ENCODE results near the gene SREBF2. TPM values are rescaled to one million over a fixed set of nuclear protein-coding genes. Genes with fewer than 3 reads are reported as not detected.

SREBF2 gene
- total RNA-seq, 1 experiment from 2014 or later = 159 TPM

- Histone ChIP-seq H3K9me3 (ENCODE audit: low read length) (no peaks in the 10 kb centered on the region), H3K4me2 (ENCODE audit: low read depth, low read length, poor library complexity, severe bottlenecking) (peak overlapping the region; percentile 23), H3K27ac (ENCODE audit: low read length) (peak overlapping the region; percentile 66), H3K27me3 (ENCODE audit: low read length) (no peaks in the 10 kb centered on the region), H3K36me3 (ENCODE audit: insufficient read depth, low read length) (peaks cover 33% of the 10 kb centered on the region), H3K9ac (ENCODE audit: low read length) (peak overlapping the region; percentile 34; the same call in 1 of the 2 replicates), H3K9me2 (replicated peaks; ENCODE audit: insufficient read depth, low read length) (no peaks in the 10 kb centered on the region), H4K20me1 (ENCODE audit: insufficient read depth, low read depth, low read length) (peaks cover 56% of the 10 kb centered on the region), H3K79me2 (ENCODE audit: low read length) (peaks cover 97% of the 10 kb centered on the region), H3K4me1 (ENCODE audit: low read length) (peaks cover 74% of the 10 kb centered on the region), H3K4me3 (ENCODE audit: low read length) (no peak overlapping the region), H2AFZ (ENCODE audit: low read length) (no peak overlapping the region)
- DNase-seq = no peak
Measured at GRCh38 chr22:41842996-41843970, 10.4 kb downstream of the SREBF2 start.

DNA sequence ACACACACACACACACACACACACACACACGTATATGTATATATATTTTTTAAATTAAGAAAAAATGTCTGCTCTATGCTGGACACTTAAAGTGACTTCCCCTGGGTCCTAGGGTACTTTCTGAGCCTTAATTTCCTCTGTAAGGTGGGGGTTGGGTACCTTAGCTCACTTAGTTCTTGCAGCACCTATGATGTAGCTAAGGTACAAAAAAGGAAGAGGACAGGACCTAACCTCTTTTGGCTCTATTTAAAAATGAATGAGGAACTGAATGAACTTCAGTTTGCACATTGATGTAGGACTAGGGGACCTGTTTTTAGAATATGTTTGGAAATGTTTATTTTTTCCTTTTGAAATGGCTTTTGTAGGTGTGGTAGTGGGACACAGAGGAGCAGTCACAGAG, 11.1 kb downstream of the SREBF2 start:
- Histone ChIP-seq H3K4me3 (ENCODE audit: low read length) (no peak overlapping the region), H3K27ac (ENCODE audit: low read length) (peak overlapping the region; percentile 66), H3K36me3 (ENCODE audit: insufficient read depth, low read length) (peaks cover 39% of the 10 kb centered on the region), H4K20me1 (ENCODE audit: insufficient read depth, low read depth, low read length) (peaks cover 61% of the 10 kb centered on the region), H3K4me1 (ENCODE audit: low read length) (peaks cover 80% of the 10 kb centered on the region), H3K9me3 (ENCODE audit: low read length) (no peaks in the 10 kb centered on the region), H3K9ac (ENCODE audit: low read length) (peak overlapping the region; percentile 33; the same call in 1 of the 2 replicates), H3K79me2 (ENCODE audit: low read length) (peaks cover 97% of the 10 kb centered on the region), H3K4me2 (ENCODE audit: low read depth, low read length, poor library complexity, severe bottlenecking) (peak overlapping the region; percentile 23), H2AFZ (ENCODE audit: low read length) (no peak overlapping the region), H3K27me3 (ENCODE audit: low read length) (no peaks in the 10 kb centered on the region), H3K9me2 (replicated peaks; ENCODE audit: insufficient read depth, low read length) (no peaks in the 10 kb centered on the region)
- DNase-seq = peak; percentile 67

DNA sequence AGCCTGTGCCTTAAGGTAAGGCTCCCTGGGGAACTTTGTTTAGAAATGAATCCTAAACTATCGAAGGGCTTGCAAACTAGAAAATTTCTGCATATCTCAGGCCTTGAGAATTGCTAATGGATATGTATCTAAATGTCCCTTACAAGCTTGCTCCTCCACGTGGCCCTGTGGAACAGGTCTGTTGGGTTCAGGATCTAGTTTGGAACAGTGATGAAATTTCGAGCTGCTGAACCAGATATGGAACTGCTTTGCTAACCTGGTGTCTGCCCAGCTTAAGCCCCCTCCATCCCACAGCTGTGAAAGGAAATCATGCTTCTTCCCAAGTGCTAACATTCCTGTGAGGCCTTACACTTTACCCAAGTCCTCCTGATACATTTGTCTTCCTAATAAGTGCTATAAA, 11.6 kb downstream of the SREBF2 start:
- Histone ChIP-seq H3K36me3 (ENCODE audit: insufficient read depth, low read length) (peaks cover 43% of the 10 kb centered on the region), H3K4me3 (ENCODE audit: low read length) (no peak overlapping the region), H3K27ac (ENCODE audit: low read length) (peak overlapping the region; percentile 66), H4K20me1 (ENCODE audit: insufficient read depth, low read depth, low read length) (peaks cover 66% of the 10 kb centered on the region), H2AFZ (ENCODE audit: low read length) (no peak overlapping the region), H3K9ac (ENCODE audit: low read length) (peak overlapping the region; percentile 33; the same call in 1 of the 2 replicates), H3K4me1 (ENCODE audit: low read length) (peaks cover 83% of the 10 kb centered on the region), H3K79me2 (ENCODE audit: low read length) (peaks cover 97% of the 10 kb centered on the region), H3K9me2 (replicated peaks; ENCODE audit: insufficient read depth, low read length) (no peaks in the 10 kb centered on the region), H3K4me2 (ENCODE audit: low read depth, low read length, poor library complexity, severe bottlenecking) (peak overlapping the region; percentile 23), H3K27me3 (ENCODE audit: low read length) (no peaks in the 10 kb centered on the region), H3K9me3 (ENCODE audit: low read length) (no peaks in the 10 kb centered on the region)
- DNase-seq = no peak

GRCh38 chr22:41845380-41846267, 12.7 kb downstream of the SREBF2 start:
- no peak overlapping the region for H2AFZ ChIP-seq (ENCODE audit: low read length)
- DNase-seq = no peak
- peaks cover 66% of the 10 kb centered on the region for H4K20me1 ChIP-seq (ENCODE audit: insufficient read depth, low read depth, low read length)
- H3K9me3 ChIP-seq (ENCODE audit: low read length) = no peaks in the 10 kb centered on the region
- H3K27ac ChIP-seq (ENCODE audit: low read length) = peak overlapping the region; percentile 50
- H3K4me1 ChIP-seq (ENCODE audit: low read length) = peaks cover 79% of the 10 kb centered on the region
- H3K9me2 ChIP-seq (replicated peaks; ENCODE audit: insufficient read depth, low read length) = no peaks in the 10 kb centered on the region
- H3K4me3 ChIP-seq (ENCODE audit: low read length) = no peak overlapping the region
- no peak overlapping the region for H3K4me2 ChIP-seq (ENCODE audit: low read depth, low read length, poor library complexity, severe bottlenecking)
- H3K79me2 ChIP-seq (ENCODE audit: low read length) = peaks cover 97% of the 10 kb centered on the region
- H3K27me3 ChIP-seq (ENCODE audit: low read length) = no peaks in the 10 kb centered on the region
- peaks cover 41% of the 10 kb centered on the region for H3K36me3 ChIP-seq (ENCODE audit: insufficient read depth, low read length)
- no peak overlapping the region; the same call in 1 of the 2 replicates for H3K9ac ChIP-seq (ENCODE audit: low read length)

DNA sequence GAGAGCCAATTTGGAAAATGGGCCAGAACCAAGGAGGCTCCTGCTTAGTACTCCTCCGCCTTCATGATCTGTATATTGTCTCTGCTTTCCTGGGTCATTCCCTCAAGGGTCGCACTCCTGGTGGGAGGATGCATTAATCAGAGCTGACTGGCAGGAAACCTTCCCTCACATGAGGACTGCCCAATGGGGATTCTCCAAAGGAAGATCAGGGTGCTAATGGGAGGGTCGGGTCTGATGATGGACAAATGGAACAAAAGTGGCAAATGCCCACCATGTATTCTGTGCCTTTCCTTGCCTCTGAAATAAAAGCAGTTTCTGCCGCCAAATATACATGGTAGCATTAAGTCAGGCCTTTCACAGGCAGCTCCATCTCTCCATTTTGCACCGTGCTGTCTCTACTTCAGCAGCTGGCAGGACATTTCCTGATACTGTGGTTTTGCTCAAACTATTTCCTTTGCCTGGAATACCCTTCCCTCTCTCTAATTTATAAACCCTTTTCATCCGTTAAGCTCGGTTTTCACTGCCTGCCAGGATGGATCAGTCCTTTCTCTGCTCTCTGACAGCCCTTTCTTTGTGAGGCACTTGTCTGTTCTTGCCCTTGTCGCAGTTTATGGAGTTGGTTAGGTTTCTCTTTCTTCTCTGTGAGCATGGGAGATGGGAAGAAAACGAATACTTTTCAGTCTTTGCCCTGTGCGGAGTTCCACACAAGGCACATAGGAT, 13.5 kb downstream of the SREBF2 start:
- no peak for DNase-seq
- no peak overlapping the region for H2AFZ ChIP-seq (ENCODE audit: low read length)
- H3K4me1 ChIP-seq (ENCODE audit: low read length) = peaks cover 72% of the 10 kb centered on the region
- H3K36me3 ChIP-seq (ENCODE audit: insufficient read depth, low read length) = peaks cover 37% of the 10 kb centered on the region
- no peaks in the 10 kb centered on the region for H3K9me3 ChIP-seq (ENCODE audit: low read length)
- peak overlapping the region; percentile 2 for H3K4me2 ChIP-seq (ENCODE audit: low read depth, low read length, poor library complexity, severe bottlenecking)
- H3K4me3 ChIP-seq (ENCODE audit: low read length) = no peak overlapping the region
- H3K9ac ChIP-seq (ENCODE audit: low read length) = no peak overlapping the region; the same call in 1 of the 2 replicates
- H3K9me2 ChIP-seq (replicated peaks; ENCODE audit: insufficient read depth, low read length) = no peaks in the 10 kb centered on the region
- no peaks in the 10 kb centered on the region for H3K27me3 ChIP-seq (ENCODE audit: low read length)
- peak overlapping the region; percentile 36 for H3K27ac ChIP-seq (ENCODE audit: low read length)
- H4K20me1 ChIP-seq (ENCODE audit: insufficient read depth, low read depth, low read length) = peaks cover 61% of the 10 kb centered on the region
- peaks cover 97% of the 10 kb centered on the region for H3K79me2 ChIP-seq (ENCODE audit: low read length)

GRCh38 chr22:41847300-41847699, 14.4 kb downstream of the SREBF2 start:
- no peak overlapping the region for H3K4me2 ChIP-seq (ENCODE audit: low read depth, low read length, poor library complexity, severe bottlenecking)
- 0 out of 2 replicates have a peak overlapping the region, but pooled peaks have one; percentile 36 for H3K27ac ChIP-seq (ENCODE audit: low read length)
- H3K9me2 ChIP-seq (replicated peaks; ENCODE audit: insufficient read depth, low read length) = no peaks in the 10 kb centered on the region
- no peak overlapping the region for H3K4me3 ChIP-seq (ENCODE audit: low read length)
- H3K36me3 ChIP-seq (ENCODE audit: insufficient read depth, low read length) = peaks cover 31% of the 10 kb centered on the region
- peaks cover 97% of the 10 kb centered on the region for H3K79me2 ChIP-seq (ENCODE audit: low read length)
- H3K9me3 ChIP-seq (ENCODE audit: low read length) = no peaks in the 10 kb centered on the region
- H3K4me1 ChIP-seq (ENCODE audit: low read length) = peaks cover 64% of the 10 kb centered on the region
- H2AFZ ChIP-seq (ENCODE audit: low read length) = no peak overlapping the region
- peaks cover 57% of the 10 kb centered on the region for H4K20me1 ChIP-seq (ENCODE audit: insufficient read depth, low read depth, low read length)
- DNase-seq = no peak
- no peaks in the 10 kb centered on the region for H3K27me3 ChIP-seq (ENCODE audit: low read length)
- H3K9ac ChIP-seq (ENCODE audit: low read length) = no peak overlapping the region

- DNase-seq = no peak
Measured at GRCh38 chr22:41848468-41848867, 15.6 kb downstream of the SREBF2 start.

More at GRCh38 chr22:41848468-41848867, 15.6 kb downstream of the SREBF2 start:
- no peak overlapping the region for H2AFZ ChIP-seq (ENCODE audit: low read length)
- no peaks in the 10 kb centered on the region for H3K9me2 ChIP-seq (replicated peaks; ENCODE audit: insufficient read depth, low read length)
- H3K79me2 ChIP-seq (ENCODE audit: low read length) = peaks cover 97% of the 10 kb centered on the region
- H3K9ac ChIP-seq (ENCODE audit: low read length) = no peak overlapping the region
- H3K9me3 ChIP-seq (ENCODE audit: low read length) = no peaks in the 10 kb centered on the region
- peak overlapping the region; percentile 11; the same call in 1 of the 2 replicates for H3K27ac ChIP-seq (ENCODE audit: low read length)
- H3K4me1 ChIP-seq (ENCODE audit: low read length) = peaks cover 53% of the 10 kb centered on the region
- peaks cover 58% of the 10 kb centered on the region for H4K20me1 ChIP-seq (ENCODE audit: insufficient read depth, low read depth, low read length)
- no peak overlapping the region for H3K4me2 ChIP-seq (ENCODE audit: low read depth, low read length, poor library complexity, severe bottlenecking)
- no peak overlapping the region for H3K4me3 ChIP-seq (ENCODE audit: low read length)
- H3K27me3 ChIP-seq (ENCODE audit: low read length) = no peaks in the 10 kb centered on the region
- peaks cover 24% of the 10 kb centered on the region for H3K36me3 ChIP-seq (ENCODE audit: insufficient read depth, low read length)

All from Karpas-422 (cell line).